AG09319 (cell line): ENCODE measurements around the gene ZNF385A.
A peak's percentile ranks its signal among the peaks of the same experiment; 100 is the strongest.

Experiments
- DNase-seq: peaks from one replicate; pipeline ENCODE4 v3.0.0-alpha.2; 2010; ENCODE audit warnings: low read depth; ENCODE audit errors: extremely low read depth
- CTCF ChIP-seq: IDR thresholded peaks from 2 replicates; pipeline ENCODE4 v1.5.1; 2011; ENCODE audit warnings: low read depth, mild to moderate bottlenecking, inconsistent platforms, low read length, moderate library complexity

ZNF385A gene

DNA sequence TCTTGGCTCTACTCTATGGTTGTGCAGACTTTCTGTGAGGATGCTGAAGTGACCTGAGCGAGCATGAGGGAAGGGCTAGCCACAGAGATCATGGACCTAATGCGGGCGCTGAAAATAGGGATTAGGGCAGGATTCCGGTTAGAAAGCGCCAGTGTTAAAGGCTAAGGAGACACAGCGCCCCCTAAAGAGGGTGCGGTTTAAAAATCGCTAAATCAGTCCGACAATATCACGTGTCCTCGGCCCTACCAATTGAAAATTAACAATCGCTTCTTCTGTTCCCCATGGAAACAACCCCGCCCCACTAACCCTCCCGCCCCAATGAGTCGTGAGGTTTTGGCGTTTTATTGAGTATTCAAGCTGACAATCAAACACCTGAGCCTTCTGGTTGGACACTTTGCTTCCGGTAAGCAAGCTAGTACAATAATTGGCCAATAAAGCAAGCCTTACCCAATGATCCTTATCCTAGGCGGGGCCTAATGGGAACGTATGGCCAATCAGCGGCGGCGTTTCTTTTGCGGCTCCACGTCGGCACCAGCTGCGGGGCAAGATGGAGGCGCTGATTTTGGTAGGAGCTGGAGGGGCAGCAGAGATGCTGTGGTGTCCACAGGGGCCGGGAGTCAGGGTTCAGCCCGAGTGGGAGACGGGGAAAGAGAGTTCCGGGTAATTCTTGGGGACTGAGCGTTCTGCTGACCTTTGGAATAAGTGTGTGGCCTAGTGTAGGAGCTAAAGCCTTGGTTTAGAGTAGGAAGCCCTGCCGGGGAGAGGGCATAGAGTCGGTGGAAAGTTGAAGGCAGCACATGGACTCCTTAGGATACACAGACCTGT is 59.7 kb downstream of the ZNF385A start, which contains the start of gene COPZ1:
TSS of gene COPZ1 (plus strand) at position 515 of the 825 bp plus-strand sequence. CDS start at position 548, 33 bp downstream.
- TF ChIP-seq CTCF: peak; percentile 80
- peak; percentile 99 for DNase-seq

DNA sequence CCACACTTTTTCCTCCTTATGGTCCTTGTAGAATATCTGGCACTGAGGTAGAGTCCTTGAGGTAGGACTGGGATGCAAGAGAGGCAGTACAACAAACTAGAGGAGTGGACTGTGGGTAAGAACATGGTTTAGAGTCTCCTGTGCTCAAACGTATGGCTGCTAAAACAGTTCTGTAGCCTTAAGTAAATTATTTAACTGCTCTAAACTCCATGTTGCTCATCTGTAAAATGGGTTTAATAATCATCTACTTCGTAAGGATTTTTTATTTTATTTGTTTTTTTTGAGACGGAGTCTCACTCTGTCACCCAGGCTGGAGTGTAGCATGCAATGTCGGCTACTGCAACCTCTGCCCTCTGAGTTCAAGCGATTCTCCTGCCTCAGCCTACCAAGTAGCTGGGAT is 63.2 kb downstream of the ZNF385A start:
- no peak for DNase-seq
- no peak for TF ChIP-seq CTCF
